Dermis microvascular lymphatic vessel endothelial cell (primary cell): ENCODE data around the gene NAT10. TPM values are rescaled to one million over a fixed set of nuclear protein-coding genes. Genes with fewer than 3 reads are reported as not detected.

ENCODE experiments used
- DNase-seq, 2 donors: peaks; one replicate each; pipeline versions ENCODE4 v3.0.0 to v3.0.0-alpha.2; 2010; ENCODE audit warnings: low read depth in 2 of 2
- total RNA-seq: library from RNA; depleted of rRNA; stranded (reverse); fragments of >200 nt; gene quantifications from 2 replicates; pipeline ENCODE4 v1.2.1, GENCODE V29; 2014

Gene NAT10
- total RNA-seq, 1 donor from 2014 or later: 13.7 TPM

DNA sequence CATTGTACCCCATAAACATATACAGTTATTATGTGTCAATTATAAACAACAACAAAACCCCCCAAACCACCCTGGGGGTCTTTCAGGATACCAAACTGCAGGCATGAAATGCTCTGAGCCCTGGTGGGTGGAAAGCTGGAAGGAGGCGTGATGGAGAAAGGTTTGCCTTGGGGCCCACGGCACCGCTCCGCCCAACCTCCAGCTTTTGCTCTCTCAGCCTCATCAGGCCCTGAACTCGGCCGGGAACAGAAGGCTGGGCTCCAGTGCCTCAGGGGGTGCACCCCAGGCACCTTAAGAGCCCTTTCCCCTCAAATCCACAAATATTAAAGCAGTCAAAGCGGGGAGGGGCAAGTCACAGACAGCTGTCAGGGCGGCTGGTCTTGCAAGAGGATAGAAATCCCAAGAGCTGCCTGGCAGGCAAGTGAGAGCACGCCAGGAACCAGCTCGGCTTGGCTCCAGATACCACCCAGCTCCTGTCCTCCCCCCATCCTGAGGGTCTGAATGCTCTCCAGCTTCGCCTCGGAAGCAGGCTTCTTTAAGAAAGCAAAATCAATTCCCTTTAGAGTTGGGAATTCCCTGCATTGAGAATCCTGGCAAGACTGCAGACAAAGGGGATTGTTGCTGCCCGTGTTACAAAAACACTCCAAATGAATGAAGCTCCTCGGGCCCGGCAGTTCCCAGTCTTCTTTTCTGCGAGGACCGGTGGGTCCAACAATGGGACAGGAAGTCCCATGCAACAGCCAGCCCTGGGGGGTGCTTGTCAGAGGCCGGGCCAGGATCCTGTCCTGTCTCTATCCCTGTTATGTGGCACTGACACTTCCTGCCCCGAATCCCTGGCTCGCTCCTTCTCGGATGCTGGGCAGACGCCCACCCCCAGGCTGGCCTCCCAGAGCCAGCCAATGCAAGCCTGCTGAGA is 80.8 kb downstream of the NAT10 start:
- no peak for DNase-seq

DNA sequence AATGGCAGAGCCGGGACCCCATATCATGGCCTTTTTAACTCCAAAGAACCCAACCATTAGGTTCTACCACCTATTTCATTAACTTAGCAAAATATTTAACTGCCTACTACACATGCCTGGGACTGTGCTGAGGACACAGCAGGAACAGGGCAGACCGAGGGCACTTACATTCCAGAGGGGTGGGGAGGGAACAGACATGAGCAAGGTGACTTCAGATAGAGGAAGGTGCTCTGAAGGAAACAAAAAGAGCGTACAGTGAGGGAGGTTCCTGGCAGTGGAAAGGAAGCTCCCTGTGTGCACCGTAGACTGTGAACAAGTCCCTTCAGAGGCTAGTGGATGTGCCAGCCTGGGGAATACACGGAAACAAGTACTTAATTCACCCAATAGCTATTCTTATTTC is 82.8 kb downstream of the NAT10 start:
- no peak for DNase-seq

DNA sequence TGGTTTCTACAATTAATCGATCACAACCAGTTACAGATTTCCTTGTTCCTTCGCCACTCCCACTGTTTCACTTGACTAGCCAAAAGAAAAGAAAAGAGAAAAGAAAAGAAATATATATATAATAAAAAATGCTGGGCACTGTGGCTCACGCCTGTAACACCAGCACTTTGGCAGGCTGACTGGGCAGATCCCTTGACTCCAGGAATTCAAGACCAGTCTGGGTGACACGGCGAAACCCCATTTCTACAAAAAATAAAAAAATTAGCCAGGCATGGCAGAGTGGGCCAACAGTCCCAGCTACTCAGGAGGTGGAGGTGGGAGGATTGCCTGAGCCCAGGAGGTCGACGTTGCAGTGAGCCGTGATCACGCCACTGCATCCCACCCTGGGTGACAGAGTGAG is 83.8 kb downstream of the NAT10 start:
- no peak for DNase-seq

DNA sequence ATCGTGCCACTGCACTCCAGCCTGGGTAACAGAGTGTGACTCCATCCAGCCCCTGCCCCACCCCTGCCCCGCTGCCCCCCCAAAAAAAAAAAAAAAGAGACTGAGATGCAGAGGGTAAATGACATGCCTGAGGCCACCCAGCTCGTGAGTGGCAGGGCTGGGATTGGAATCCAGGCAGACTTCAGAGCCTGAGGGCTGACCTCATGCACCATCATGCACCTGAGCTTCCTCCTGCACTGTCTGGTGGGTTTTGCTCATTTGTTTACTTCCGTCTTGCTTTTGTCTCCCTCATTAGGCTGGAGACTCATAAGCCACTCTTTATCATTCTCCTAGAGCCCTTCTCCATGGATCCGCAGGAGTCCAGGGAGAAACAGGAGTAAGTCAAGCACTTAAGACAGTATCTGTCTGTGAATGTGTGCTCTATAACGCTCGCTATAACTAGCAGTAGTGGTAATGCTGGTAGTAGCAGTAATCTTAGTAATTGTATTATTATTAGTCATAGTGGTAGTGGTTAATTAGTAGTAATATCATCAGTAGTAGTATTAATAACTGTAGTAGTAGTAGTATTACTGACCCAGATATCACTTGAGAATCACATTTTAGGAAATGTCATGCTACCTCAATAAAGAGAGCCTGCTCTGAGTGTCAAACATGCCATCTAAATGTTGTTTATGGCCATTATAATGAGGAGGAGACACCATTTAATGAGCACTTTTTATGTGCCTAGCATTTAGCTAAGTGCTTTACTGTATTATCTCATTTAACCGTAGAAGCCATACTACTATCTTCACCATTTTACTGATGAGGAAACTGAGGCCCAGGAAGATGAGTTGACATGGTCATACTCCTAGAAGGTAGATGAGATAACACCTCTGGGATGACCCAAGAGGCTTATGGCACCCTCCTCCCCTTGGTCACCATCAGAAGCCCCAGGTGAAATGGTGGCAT is 85.0 kb downstream of the NAT10 start:
- no peak for DNase-seq

DNA sequence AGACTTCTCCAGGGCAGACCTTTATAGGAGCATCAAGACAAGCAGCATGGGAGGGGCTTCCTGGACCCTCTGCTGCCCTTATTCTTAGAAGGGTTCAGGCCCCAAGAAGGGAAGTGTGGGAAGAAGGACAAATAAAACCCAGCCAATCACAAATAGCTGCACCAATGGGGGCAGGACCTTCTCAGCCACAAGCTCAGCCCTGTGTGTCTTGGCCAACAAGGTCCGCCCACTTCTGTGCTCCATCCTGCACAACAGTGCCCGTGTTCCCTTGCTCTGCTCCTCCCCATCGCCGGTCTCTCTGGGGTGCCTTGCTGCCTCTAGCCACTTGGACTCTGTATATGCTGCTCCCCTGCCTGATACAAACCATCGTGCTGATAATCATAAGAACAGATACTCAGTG is 86.1 kb downstream of the NAT10 start:
- no peak for DNase-seq

DNA sequence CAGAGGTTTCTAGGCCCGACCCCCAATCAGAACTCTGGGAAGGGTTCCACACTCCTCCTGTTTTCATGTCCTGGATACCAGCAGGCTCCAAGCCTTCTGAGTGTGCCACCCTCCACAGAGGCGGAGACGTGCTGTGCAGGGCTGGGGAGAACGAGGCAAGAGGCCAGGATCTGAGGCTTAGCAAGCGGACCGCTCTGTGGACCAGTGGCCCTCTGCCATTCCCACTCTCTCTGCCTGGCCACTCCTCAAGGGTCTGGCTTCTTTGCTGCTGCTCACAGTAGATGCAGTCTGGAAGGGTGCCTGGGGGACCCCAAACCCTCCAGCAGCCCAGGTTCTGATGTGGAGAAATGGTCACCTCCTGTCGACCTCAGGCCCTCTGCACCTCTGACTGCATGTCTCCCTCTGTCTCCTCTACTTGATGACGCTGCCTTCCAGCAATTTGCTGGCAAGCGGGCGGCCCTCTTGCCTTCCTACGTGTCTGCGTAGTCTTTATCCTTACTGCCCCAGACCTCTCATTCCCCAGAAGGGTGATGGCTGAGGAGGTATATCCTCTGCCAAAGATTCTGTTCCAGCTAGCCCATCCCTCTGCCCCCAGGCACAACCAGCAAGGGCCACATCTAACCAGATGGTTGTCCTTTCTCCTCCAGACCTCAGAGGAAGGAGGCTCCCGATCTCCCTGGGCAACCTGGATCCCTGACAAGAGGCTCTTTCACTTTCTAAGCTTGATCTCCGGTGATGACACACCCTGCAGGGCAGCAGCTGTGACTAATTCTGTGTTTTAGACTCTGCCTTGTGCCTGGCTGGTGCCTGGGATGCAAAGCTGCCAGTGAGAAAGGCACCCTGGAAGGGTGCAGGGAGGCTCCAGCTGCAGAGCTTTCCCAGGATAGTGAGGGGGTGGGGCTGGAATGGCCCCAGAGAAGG is 87.3 kb downstream of the NAT10 start:
- no peak for DNase-seq

DNA sequence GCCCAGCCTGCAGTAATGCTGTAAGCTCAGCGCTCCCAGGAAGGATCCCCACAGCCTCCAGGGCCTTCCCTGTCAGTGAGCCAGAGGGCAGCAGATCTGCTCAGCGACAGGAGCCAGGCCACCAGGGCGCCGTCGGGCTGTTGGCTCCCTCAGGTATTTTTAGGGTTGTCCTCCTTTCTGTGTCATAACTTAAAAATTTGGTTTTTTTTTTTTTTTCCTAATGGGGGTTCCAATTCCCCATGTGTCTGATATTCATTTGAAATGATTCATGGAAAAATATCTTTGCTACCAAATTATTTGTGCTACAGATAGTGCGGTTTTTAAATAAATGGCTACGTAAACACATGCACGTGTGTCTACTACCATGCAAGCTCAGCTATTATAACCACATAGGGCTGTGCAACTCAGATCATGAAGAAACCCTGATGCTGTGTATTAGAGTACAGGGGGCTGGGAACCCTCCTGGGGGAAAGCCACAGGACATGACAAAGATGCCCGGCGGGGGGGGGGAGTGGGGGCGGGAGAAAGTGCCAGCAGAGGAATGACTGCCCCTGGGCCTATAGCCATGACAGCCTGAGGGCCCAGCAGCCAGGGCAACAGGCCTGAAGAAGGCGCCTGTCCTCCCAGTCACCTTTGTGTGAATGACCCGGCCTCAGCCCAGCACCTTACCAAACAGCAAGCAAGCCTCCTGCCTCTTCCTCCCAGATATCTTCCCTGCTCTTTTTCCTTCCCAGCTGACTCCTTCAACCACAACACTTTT is 89.3 kb downstream of the NAT10 start:
- DNase-seq: no peak

Other genes with a start within 250 kb of the NAT10 start
- 47.6 and 50.8 TPM in 2 replicates for gene LMO2, start 213.6 kb upstream of the NAT10 start, total RNA-seq
- 153 and 187 TPM in 2 replicates for gene CAPRIN1, start 53.9 kb upstream of the NAT10 start, total RNA-seq